Measurements from ENCODE around the gene STARD13. TPM values are rescaled to one million over a fixed set of nuclear protein-coding genes. Genes with fewer than 3 reads are reported as not detected.

The STARD13 gene
- total RNA-seq, 1 experiment from 2014 or later: 4.1 TPM

DNA sequence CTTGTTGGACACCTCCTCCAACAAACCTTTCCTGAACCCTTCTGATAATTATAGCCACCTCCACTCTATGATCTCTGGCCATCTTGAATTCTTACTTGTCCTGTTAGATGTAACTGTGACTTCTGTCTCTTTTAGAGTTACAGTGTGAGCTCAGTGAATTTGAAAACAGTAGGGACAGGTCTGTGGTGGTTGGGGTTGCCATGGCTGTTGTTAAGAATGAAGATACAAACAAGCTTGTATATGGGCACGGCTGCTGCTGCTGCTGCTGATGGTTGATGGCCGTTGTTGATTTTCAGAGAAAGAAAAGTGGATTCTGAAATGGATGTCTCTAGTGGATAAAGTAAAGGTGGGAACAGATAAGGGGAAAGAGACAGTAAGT is 101.5 kb downstream of the STARD13 start:
- BruUV-seq (replicated peaks): no TSS peak

GRCh38 chr13:33183431-33184111 is 102.0 kb downstream of the STARD13 start:
- no peaks in the 10 kb centered on the region for H3K79me2 ChIP-seq (ENCODE audit: insufficient read depth, low read length)
- H3K4me3 ChIP-seq (replicated peaks in 1 of 2; ENCODE audit: low read depth in 1 of 2, low read length in 2 of 2): no peak overlapping the region
- no peak overlapping the region for H2AFZ ChIP-seq (ENCODE audit: low read depth, low read length, poor library complexity, severe bottlenecking)
- no peaks in the 10 kb centered on the region for H3K27me3 ChIP-seq (ENCODE audit: insufficient read depth, low read length)
- ATAC-seq: no peak
- H3K9me2 ChIP-seq (ENCODE audit: insufficient read depth): no peaks in the 10 kb centered on the region
- no TSS peak for BruUV-seq (replicated peaks)
- DNase-seq (ENCODE audit: low read depth, low spot score): no peak
- intact Hi-C loops (cut with micrococcal nuclease): no loop called here
- H3K27ac ChIP-seq (ENCODE audit: low read depth, low read length): no peak overlapping the region
- TF ChIP-seq EGR1 (IDR thresholded peaks at IDR 0.05; ENCODE audit: low read depth) (no peak), CBX3 (IDR thresholded peaks at IDR 0.05; ENCODE audit: low read depth) (no peak), ZFX (IDR thresholded peaks at IDR 0.05) (no peak), ELF1 (IDR thresholded peaks at IDR 0.05; ENCODE audit: borderline replicate concordance, low read depth) (no peak), TCF7L2 (IDR thresholded peaks at IDR 0.05; ENCODE audit: borderline replicate concordance, extremely low read depth, insufficient read depth, insufficient read length) (no peak)
- no peaks in the 10 kb centered on the region for H3K9me3 ChIP-seq (ENCODE audit: control insufficient read depth in 1 of 2, insufficient read depth in 1 of 2, low read depth in 1 of 2, low read length in 2 of 2)
- no peak overlapping the region for H3K4me2 ChIP-seq (ENCODE audit: low read length)
- H4K20me1 ChIP-seq (ENCODE audit: insufficient read depth): no peaks in the 10 kb centered on the region
- ChIA-PET POLR2A (no interaction called here), RAD21 (ENCODE audit: low non-redundant PET in 1 of 2, low total read pairs in 2 of 2, uncharacterized antibody in 2 of 2, unreplicated experiment in 2 of 2) (no interaction called here), CTCF (no interaction called here)
- H3K36me3 ChIP-seq (ENCODE audit: control insufficient read depth in 1 of 2, insufficient read depth in 2 of 2, low read length in 2 of 2): no peaks in the 10 kb centered on the region
- H3K4me1 ChIP-seq (ENCODE audit: control insufficient read depth in 1 of 2, insufficient read depth in 2 of 2, low read length in 2 of 2): peaks cover 4 to 16% of the 10 kb centered on the region in 2 experiments; a peak in 2 of 4 replicates
- H3K9ac ChIP-seq (ENCODE audit: low read length): no peak overlapping the region

More for the DNA sequence above, 101.5 kb downstream of the STARD13 start:
- ChIA-PET CTCF (no interaction called here), RAD21 (ENCODE audit: low non-redundant PET in 1 of 2, low total read pairs in 2 of 2, uncharacterized antibody in 2 of 2, unreplicated experiment in 2 of 2) (no interaction called here), POLR2A (no interaction called here)
- intact Hi-C loops (cut with micrococcal nuclease): no loop called here
- Histone ChIP-seq H3K9ac (ENCODE audit: low read length) (no peak overlapping the region), H4K20me1 (ENCODE audit: insufficient read depth) (no peaks in the 10 kb centered on the region), H3K9me2 (ENCODE audit: insufficient read depth) (no peaks in the 10 kb centered on the region), H3K79me2 (ENCODE audit: insufficient read depth, low read length) (no peaks in the 10 kb centered on the region), H3K4me2 (ENCODE audit: low read length) (no peak overlapping the region), H3K9me3 (ENCODE audit: control insufficient read depth in 1 of 2, insufficient read depth in 1 of 2, low read depth in 1 of 2, low read length in 2 of 2) (no peaks in the 10 kb centered on the region), H3K4me3 (replicated peaks in 1 of 2; ENCODE audit: low read depth in 1 of 2, low read length in 2 of 2) (no peak overlapping the region), H2AFZ (ENCODE audit: low read depth, low read length, poor library complexity, severe bottlenecking) (no peak overlapping the region), H3K27ac (ENCODE audit: low read depth, low read length) (no peak overlapping the region), H3K36me3 (ENCODE audit: control insufficient read depth in 1 of 2, insufficient read depth in 2 of 2, low read length in 2 of 2) (no peaks in the 10 kb centered on the region), H3K4me1 (ENCODE audit: control insufficient read depth in 1 of 2, insufficient read depth in 2 of 2, low read length in 2 of 2) (peaks cover 4 to 17% of the 10 kb centered on the region in 2 experiments; a peak in 2 of 4 replicates), H3K27me3 (ENCODE audit: insufficient read depth, low read length) (no peaks in the 10 kb centered on the region)
- TF ChIP-seq SIN3A (IDR thresholded peaks at IDR 0.05; ENCODE audit: low read depth): no peak
- no peak for TF ChIP-seq FOSL1 (IDR thresholded peaks at IDR 0.05; ENCODE audit: low read depth)
- TF ChIP-seq RAD21 (IDR thresholded peaks at IDR 0.05; ENCODE audit: low read depth): no peak
- ATAC-seq: no peak
- DNase-seq (ENCODE audit: low read depth, low spot score): no peak
